Keratinocyte (primary cell): ENCODE measurements around the gene OR52I1. TPM values are rescaled to one million over a fixed set of nuclear protein-coding genes. Genes with fewer than 3 reads are reported as not detected.

ENCODE experiments used
- DNase-seq: peaks from one replicate; pipeline ENCODE4 v3.0.0-alpha.2; 2011; ENCODE audit warnings: low read depth, missing footprints, low spot score
- FAIRE-seq: peaks from 2 replicates; lab custom pipeline; 2011; peaks lifted over from hg19 to GRCh38; lab: Jason Lieb, UNC
- H2AFZ ChIP-seq: 2 replicates; pipeline ENCODE4 v1.6.0; 2012; ENCODE audit warnings: low read length, control low read depth, inconsistent platforms; ENCODE audit not compliant: control insufficient read depth
- H3K27ac ChIP-seq: 2 replicates; pipeline ENCODE4 v1.5.1; 2011; ENCODE audit warnings: low read length; ENCODE audit not compliant: control insufficient read depth, insufficient read depth
- H3K27me3 ChIP-seq: 3 replicates; pipeline ENCODE4 v1.6.0; 2011; ENCODE audit warnings: low read length; ENCODE audit not compliant: control insufficient read depth, insufficient read depth; ENCODE audit errors: extremely low read depth
- H3K36me3 ChIP-seq, 2 experiments: 2 replicates in 1 of 2; 3 replicates in 1 of 2; pipeline ENCODE4 v1.5.1; 2011; ENCODE audit warnings: low read length in 2 of 2, mild to moderate bottlenecking in 1 of 2; ENCODE audit not compliant: control insufficient read depth in 2 of 2, insufficient read depth in 2 of 2; ENCODE audit errors: extremely low read depth in 1 of 2
- H3K4me1 ChIP-seq: 3 replicates; pipeline ENCODE4 v1.5.1; 2011; ENCODE audit warnings: low read length; ENCODE audit not compliant: control insufficient read depth, insufficient read depth; ENCODE audit errors: extremely low read depth
- H3K4me2 ChIP-seq: 3 replicates; pipeline ENCODE4 v1.6.0; 2011; ENCODE audit warnings: low read depth, low read length; ENCODE audit not compliant: control insufficient read depth, insufficient read depth; ENCODE audit errors: extremely low read depth
- H3K4me3 ChIP-seq, 3 experiments: fragments of 200-600 bp in 1 of 3; sonication (generic) in 1 of 3; 2 replicates in 2 of 3; 3 replicates in 1 of 3; pipeline ENCODE4 v1.5.1; 2011 to 2016; ENCODE audit warnings: low read length in 3 of 3, mild to moderate bottlenecking in 3 of 3, control low read depth in 2 of 3, inconsistent platforms in 1 of 3, low read depth in 1 of 3, mixed read lengths in 1 of 3, mixed run types in 1 of 3, moderate library complexity in 1 of 3; ENCODE audit not compliant: control insufficient read depth in 2 of 3, insufficient read depth in 2 of 3; ENCODE audit errors: extremely low read depth in 1 of 3
- H3K79me2 ChIP-seq: 2 replicates; pipeline ENCODE4 v1.6.0; 2012; ENCODE audit warnings: low read length; ENCODE audit not compliant: control insufficient read depth, insufficient read depth
- H3K9ac ChIP-seq: 3 replicates; pipeline ENCODE4 v1.6.0; 2011; ENCODE audit warnings: low read length; ENCODE audit not compliant: control insufficient read depth, insufficient read depth; ENCODE audit errors: extremely low read depth
- H3K9me1 ChIP-seq: 3 replicates; pipeline ENCODE4 v1.6.0; 2011; ENCODE audit warnings: low read length; ENCODE audit not compliant: control insufficient read depth, insufficient read depth; ENCODE audit errors: extremely low read depth
- H3K9me3 ChIP-seq: 2 replicates; pipeline ENCODE4 v1.5.1; 2012; ENCODE audit warnings: low read depth, low read length; ENCODE audit not compliant: control insufficient read depth
- H4K20me1 ChIP-seq: 3 replicates; pipeline ENCODE4 v1.6.0; 2011; ENCODE audit warnings: low read length; ENCODE audit not compliant: control insufficient read depth, insufficient read depth; ENCODE audit errors: extremely low read depth
- EZH2 ChIP-seq: IDR thresholded peaks from one replicate; pipeline ENCODE4 v1.6.1; 2012; ENCODE audit warnings: inconsistent platforms, mild to moderate bottlenecking, low read length, moderate library complexity
- dilution Hi-C: fragments of 300-500 bp; cut with MboI; formaldehyde crosslinking; loops from one replicate; pipeline ENCODE4 v1.7.0; 2020; ENCODE audit warnings: low sequenced_read_pairs; ENCODE audit not compliant: extremely low pct_ligation_motif_present
- polyA plus RNA-seq, 5 experiments: library from polyadenylated mRNA; depleted of rRNA in 3 of 5; stranded (reverse) in 3 of 5; stranded (forward) in 1 of 5; unstranded in 1 of 5; fragments of >200 nt; gene quantifications; 1 replicate in 1 of 5; 2 replicates in 3 of 5; 3 replicates in 1 of 5; pipeline versions ENCODE4 v1.2.1 to v1.2.3, GENCODE V29; 2011 to 2012; ENCODE audit warnings: missing spikeins in 2 of 5, low read depth in 1 of 5, low replicate concordance in 1 of 5
- TF ChIP-seq, protein P1 (sequence below), 3 experiments: IDR thresholded peaks in 1 of 3; conservative IDR thresholded peaks in 1 of 3; optimal IDR thresholded peaks in 1 of 3; 2 replicates in 2 of 3; 3 replicates in 1 of 3; pipeline versions ENCODE3 to v1.5.1; 2011; ENCODE audit warnings: low read length in 3 of 3, mild to moderate bottlenecking in 3 of 3, moderate library complexity in 2 of 3, control low read depth in 1 of 3, inconsistent platforms in 1 of 3; ENCODE audit not compliant: insufficient read depth in 2 of 3; ENCODE audit errors: extremely low read depth in 1 of 3

Gene OR52I1
- polyA plus RNA-seq, 1 donor (not counting 4 experiments of a cell fraction or from before 2014, with no cell fraction given) = not detected

DNA sequence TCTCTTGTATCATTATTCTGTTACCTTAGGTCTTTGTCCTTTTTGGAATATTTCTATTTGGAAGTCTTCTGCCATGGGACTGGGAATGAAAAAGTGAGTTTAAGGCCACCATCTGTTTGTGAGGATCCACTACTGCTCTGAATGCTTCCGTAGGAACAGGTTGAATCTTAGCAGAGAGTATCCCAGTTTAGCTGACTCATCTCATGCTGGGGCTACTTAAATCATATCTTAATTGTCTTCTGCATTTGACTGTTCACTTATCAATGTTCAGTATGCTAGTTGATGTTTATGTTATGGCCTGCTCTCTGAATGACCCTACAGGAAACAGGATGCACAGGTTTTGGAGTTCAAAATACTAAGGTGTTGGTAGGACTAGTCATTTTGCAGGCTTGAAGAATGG lies 13.7 kb upstream of the OR52I1 start:
- H3K9me1 ChIP-seq = no peaks in the 10 kb centered on the region
- no peak overlapping the region for H3K27ac ChIP-seq
- H3K4me1 ChIP-seq = no peaks in the 10 kb centered on the region
- H3K9ac ChIP-seq = no peak overlapping the region
- no peak for DNase-seq
- no peaks in the 10 kb centered on the region for H3K27me3 ChIP-seq
- H3K36me3 ChIP-seq = no peaks in the 10 kb centered on the region
- no peak for TF ChIP-seq EZH2
- TF ChIP-seq, protein P1, sequence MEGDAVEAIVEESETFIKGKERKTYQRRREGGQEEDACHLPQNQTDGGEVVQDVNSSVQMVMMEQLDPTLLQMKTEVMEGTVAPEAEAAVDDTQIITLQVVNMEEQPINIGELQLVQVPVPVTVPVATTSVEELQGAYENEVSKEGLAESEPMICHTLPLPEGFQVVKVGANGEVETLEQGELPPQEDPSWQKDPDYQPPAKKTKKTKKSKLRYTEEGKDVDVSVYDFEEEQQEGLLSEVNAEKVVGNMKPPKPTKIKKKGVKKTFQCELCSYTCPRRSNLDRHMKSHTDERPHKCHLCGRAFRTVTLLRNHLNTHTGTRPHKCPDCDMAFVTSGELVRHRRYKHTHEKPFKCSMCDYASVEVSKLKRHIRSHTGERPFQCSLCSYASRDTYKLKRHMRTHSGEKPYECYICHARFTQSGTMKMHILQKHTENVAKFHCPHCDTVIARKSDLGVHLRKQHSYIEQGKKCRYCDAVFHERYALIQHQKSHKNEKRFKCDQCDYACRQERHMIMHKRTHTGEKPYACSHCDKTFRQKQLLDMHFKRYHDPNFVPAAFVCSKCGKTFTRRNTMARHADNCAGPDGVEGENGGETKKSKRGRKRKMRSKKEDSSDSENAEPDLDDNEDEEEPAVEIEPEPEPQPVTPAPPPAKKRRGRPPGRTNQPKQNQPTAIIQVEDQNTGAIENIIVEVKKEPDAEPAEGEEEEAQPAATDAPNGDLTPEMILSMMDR (optimal IDR thresholded peaks at IDR 0.05 in 1 of 3, IDR thresholded peaks at IDR 0.05 in 1 of 3, conservative IDR thresholded peaks at IDR 0.05 in 1 of 3; ENCODE audit: extremely low read depth in 1 of 3, insufficient read depth in 2 of 3, low read length in 3 of 3) = no peak
- FAIRE-seq = no peak
- dilution Hi-C loops = no loop called here
- H3K9me3 ChIP-seq = no peaks in the 10 kb centered on the region
- no peaks in the 10 kb centered on the region for H3K79me2 ChIP-seq
- no peak overlapping the region for H3K4me2 ChIP-seq
- no peak overlapping the region for H3K4me3 ChIP-seq
- no peak overlapping the region for H2AFZ ChIP-seq
- no peaks in the 10 kb centered on the region for H4K20me1 ChIP-seq

DNA sequence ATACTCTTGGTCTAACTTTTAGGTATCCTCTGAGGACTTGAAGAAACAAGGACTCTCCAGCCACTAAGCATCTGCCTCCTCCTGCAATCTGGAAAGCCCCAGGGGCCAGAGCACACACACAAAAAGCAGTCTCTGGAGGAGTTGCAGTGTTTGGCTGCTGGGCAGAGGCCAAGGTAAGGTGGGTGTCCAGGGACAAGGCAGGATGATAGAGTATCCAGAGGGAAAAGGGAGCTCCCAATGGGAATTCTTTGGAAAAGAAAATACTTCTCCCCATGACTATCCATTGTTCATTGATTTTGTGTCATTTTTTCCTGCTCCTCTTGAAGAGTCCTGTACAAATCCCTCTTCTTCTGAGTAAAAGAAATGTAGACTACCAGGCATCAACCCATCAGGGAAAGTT lies 12.4 kb upstream of the OR52I1 start, which contains the start of gene OR52I2:
Gene OR52I2, plus strand, starts transcription at position 301 of the 400 bp plus-strand sequence.
- Histone ChIP-seq H3K9me1 (no peaks in the 10 kb centered on the region), H3K9ac (no peak within 1 kb of the TSS), H3K4me1 (no peaks in the 10 kb centered on the region), H4K20me1 (no peaks in the 10 kb centered on the region), H3K36me3 (no peaks in the 10 kb centered on the region), H2AFZ (no peak within 1 kb of the TSS), H3K9me3 (no peaks in the 10 kb centered on the region), H3K4me2 (no peak within 1 kb of the TSS), H3K79me2 (no peaks in the 10 kb centered on the region), H3K27me3 (no peaks in the 10 kb centered on the region), H3K4me3 (no peak within 1 kb of the TSS), H3K27ac (no peak within 1 kb of the TSS)
- dilution Hi-C loops = no loop called here
- TF ChIP-seq, protein P1 (optimal IDR thresholded peaks at IDR 0.05 in 1 of 3, IDR thresholded peaks at IDR 0.05 in 1 of 3, conservative IDR thresholded peaks at IDR 0.05 in 1 of 3; ENCODE audit: extremely low read depth in 1 of 3, insufficient read depth in 2 of 3, low read length in 3 of 3) = no peak
- no peak for TF ChIP-seq EZH2
- FAIRE-seq (no peak), DNase-seq (no peak)
